Fibroblast of the aortic adventitia (primary cell): Measurements from ENCODE around the gene ALX3. TPM values are rescaled to one million over a fixed set of nuclear protein-coding genes. Genes with fewer than 3 reads are reported as not detected.

Experiments
- DNase-seq: peaks from one replicate; pipeline ENCODE4 v3.0.0-alpha.2; 2010; ENCODE audit warnings: low read depth
- H3K4me3 ChIP-seq: 2 replicates; pipeline ENCODE4 v1.5.1; 2011; ENCODE audit warnings: low read depth, mild to moderate bottlenecking, control low read depth, low read length, moderate library complexity
- CTCF ChIP-seq: IDR thresholded peaks from 2 replicates; pipeline ENCODE4 v1.5.1; 2011; ENCODE audit warnings: mild to moderate bottlenecking, low read length, control low read depth, inconsistent platforms; ENCODE audit not compliant: insufficient read depth
- total RNA-seq: library from RNA; depleted of rRNA; stranded (reverse); fragments of >200 nt; gene quantifications from 2 replicates; pipeline ENCODE4 v1.2.3, GENCODE V29; 2012; ENCODE audit warnings: low replicate concordance

Gene ALX3
- total RNA-seq, 1 donor = 0.09 TPM

- TF ChIP-seq CTCF = no peak
- no peak for DNase-seq
- no peak within 1 kb of the TSS for H3K4me3 ChIP-seq
Measured at GRCh38 chr1:110112143-110112542, 41.7 kb upstream of the ALX3 start, which contains the start of gene UBL4B. UBL4B (plus strand) TSS chr1:110112443; CDS start chr1:110112535, 92 bp downstream.

GRCh38 chr1:110111081-110111480 lies 40.6 kb upstream of the ALX3 start:
- DNase-seq = no peak
- no peak for TF ChIP-seq CTCF
- no peak overlapping the region for H3K4me3 ChIP-seq

GRCh38 chr1:110107867-110108469 lies 37.5 kb upstream of the ALX3 start:
- TF ChIP-seq CTCF = no peak
- no peak for DNase-seq
- H3K4me3 ChIP-seq = no peak overlapping the region

GRCh38 chr1:110106013-110106941 lies 35.8 kb upstream of the ALX3 start:
- DNase-seq = peak; percentile 76
- no peak overlapping the region for H3K4me3 ChIP-seq
- peak; percentile 96 for TF ChIP-seq CTCF

GRCh38 chr1:110102081-110102480 lies 31.6 kb upstream of the ALX3 start:
- H3K4me3 ChIP-seq = no peak overlapping the region
- no peak for DNase-seq
- no peak for TF ChIP-seq CTCF

GRCh38 chr1:110100335-110100734 lies 29.9 kb upstream of the ALX3 start:
- no peak for DNase-seq
- H3K4me3 ChIP-seq = no peak overlapping the region
- TF ChIP-seq CTCF = no peak
